ENCODE results near the gene FEM1B.

FEM1B gene

GRCh38 chr15:68326711-68327354 is 49.3 kb downstream of the FEM1B start:
- no peak for DNase-seq (ENCODE audit: low read depth)

GRCh38 chr15:68328443-68328842 is 50.9 kb downstream of the FEM1B start:
- DNase-seq (ENCODE audit: low read depth) = no peak

GRCh38 chr15:68328964-68329363 is 51.4 kb downstream of the FEM1B start:
- DNase-seq (ENCODE audit: low read depth) = no peak

GRCh38 chr15:68330416-68330815 is 52.9 kb downstream of the FEM1B start:
- DNase-seq (ENCODE audit: low read depth) = no peak

GRCh38 chr15:68330901-68331300 is 53.4 kb downstream of the FEM1B start:
- no peak for DNase-seq (ENCODE audit: low read depth)

GRCh38 chr15:68332266-68332665 is 54.7 kb downstream of the FEM1B start:
- no peak for DNase-seq (ENCODE audit: low read depth)

- DNase-seq (ENCODE audit: low read depth) = no peak
Observed at GRCh38 chr15:68333775-68334470, 56.4 kb downstream of the FEM1B start.

GRCh38 chr15:68334661-68335124 is 57.1 kb downstream of the FEM1B start:
- no peak for DNase-seq (ENCODE audit: low read depth)

GRCh38 chr15:68335251-68335650 is 57.7 kb downstream of the FEM1B start:
- no peak for DNase-seq (ENCODE audit: low read depth)

GRCh38 chr15:68335655-68336054 is 58.1 kb downstream of the FEM1B start:
- no peak for DNase-seq (ENCODE audit: low read depth)

GRCh38 chr15:68336516-68336915 is 59.0 kb downstream of the FEM1B start:
- no peak for DNase-seq (ENCODE audit: low read depth)

GRCh38 chr15:68337826-68338225 is 60.3 kb downstream of the FEM1B start:
- DNase-seq (ENCODE audit: low read depth) = no peak

- DNase-seq (ENCODE audit: low read depth) = no peak
Observed at GRCh38 chr15:68339481-68339880, 61.9 kb downstream of the FEM1B start.

GRCh38 chr15:68340726-68341671 is 63.5 kb downstream of the FEM1B start:
- no peak for DNase-seq (ENCODE audit: low read depth)

GRCh38 chr15:68341760-68342725 is 64.5 kb downstream of the FEM1B start:
- no peak for DNase-seq (ENCODE audit: low read depth)

- DNase-seq (ENCODE audit: low read depth) = no peak
Observed at GRCh38 chr15:68343579-68344225, 66.2 kb downstream of the FEM1B start.

- DNase-seq (ENCODE audit: low read depth) = no peak
Observed at GRCh38 chr15:68344600-68344999, 67.1 kb downstream of the FEM1B start.

Measured in activated gamma-delta T cell treated with anti-CD3 and anti-CD28 coated beads, Interleukin-2, amount 50 U/mL, for 16 hours (primary cell).